NCI-H1105 treated with DMSO at 0.1 percent for 48 hours (cell line): ENCODE results near the gene ARHGEF18.
"Not testable (repeated sequence)": the region's sequence is repeated elsewhere in the genome, so short reads cannot be mapped to it uniquely, and the experiment has no call there.

ENCODE experiments used
- DNase-seq: peaks from one replicate; lab custom pipeline; 2025; lab: John Stamatoyannopoulos, UW

The ARHGEF18 gene

GRCh38 chr19:7346997-7347396, 1.7 kb upstream of the ARHGEF18 start:
- DNase-seq = not testable (repeated sequence)

- DNase-seq = no peak
These were observed 474 bp downstream of the ARHGEF18 start for GRCh38 chr19:7349231-7349591.

GRCh38 chr19:7349961-7350711, 1.4 kb downstream of the ARHGEF18 start:
- DNase-seq = no peak

GRCh38 chr19:7351861-7352260, 3.1 kb downstream of the ARHGEF18 start:
- DNase-seq = no peak

- DNase-seq = no peak
These were observed 6.5 kb downstream of the ARHGEF18 start for GRCh38 chr19:7355151-7355820.

GRCh38 chr19:7355871-7356270, 7.1 kb downstream of the ARHGEF18 start:
- DNase-seq = no peak

GRCh38 chr19:7356899-7357627, 8.3 kb downstream of the ARHGEF18 start:
- DNase-seq = no peak

GRCh38 chr19:7358102-7358597, 9.4 kb downstream of the ARHGEF18 start:
- no peak for DNase-seq

- DNase-seq = no peak
These were observed 11.8 kb downstream of the ARHGEF18 start for GRCh38 chr19:7360393-7360984.

GRCh38 chr19:7363225-7363624, 14.5 kb downstream of the ARHGEF18 start:
- no peak for DNase-seq

- DNase-seq = peak; percentile 0
These were observed 18.1 kb downstream of the ARHGEF18 start for GRCh38 chr19:7366701-7367420.

- DNase-seq = no peak
These were observed 19.7 kb downstream of the ARHGEF18 start for GRCh38 chr19:7368456-7368855.

- DNase-seq = not testable (repeated sequence)
These were observed 20.1 kb downstream of the ARHGEF18 start for GRCh38 chr19:7368866-7369265.

GRCh38 chr19:7370546-7370945, 21.8 kb downstream of the ARHGEF18 start:
- no peak for DNase-seq

GRCh38 chr19:7371001-7371400, 22.3 kb downstream of the ARHGEF18 start:
- no peak for DNase-seq

- no peak for DNase-seq
These were observed 24.1 kb downstream of the ARHGEF18 start for GRCh38 chr19:7372810-7373209.

GRCh38 chr19:7373862-7374261, 25.1 kb downstream of the ARHGEF18 start:
- DNase-seq = no peak

GRCh38 chr19:7376151-7376852, 27.6 kb downstream of the ARHGEF18 start:
- no peak for DNase-seq

GRCh38 chr19:7377196-7377595, 28.5 kb downstream of the ARHGEF18 start:
- DNase-seq = no peak

GRCh38 chr19:7381073-7381390, 32.3 kb downstream of the ARHGEF18 start:
- no peak for DNase-seq

- no peak for DNase-seq
These were observed 34.0 kb downstream of the ARHGEF18 start for GRCh38 chr19:7382694-7383093.
